ENCODE measurements around the gene ACKR1.

The ACKR1 gene

GRCh38 chr1:159222075-159222865 lies 17.6 kb downstream of the ACKR1 start:
- no peak for DNase-seq (ENCODE audit: low spot score)

GRCh38 chr1:159223004-159223403 lies 18.3 kb downstream of the ACKR1 start:
- no peak for DNase-seq (ENCODE audit: low spot score)

- DNase-seq (ENCODE audit: low spot score) = no peak
Measured at GRCh38 chr1:159228554-159228953, 23.9 kb downstream of the ACKR1 start.

GRCh38 chr1:159229260-159229885 lies 24.7 kb downstream of the ACKR1 start:
- no peak for DNase-seq (ENCODE audit: low spot score)

GRCh38 chr1:159229896-159230295 lies 25.2 kb downstream of the ACKR1 start:
- DNase-seq (ENCODE audit: low spot score) = no peak

GRCh38 chr1:159239551-159240220 lies 35.0 kb downstream of the ACKR1 start:
- DNase-seq (ENCODE audit: low spot score) = no peak

- no peak for DNase-seq (ENCODE audit: low spot score)
Measured at GRCh38 chr1:159247266-159247665, 42.6 kb downstream of the ACKR1 start.

- DNase-seq (ENCODE audit: low spot score) = no peak
Measured at GRCh38 chr1:159248311-159248710, 43.6 kb downstream of the ACKR1 start.

- no peak for DNase-seq (ENCODE audit: low spot score)
Measured at GRCh38 chr1:159250638-159251216, 46.1 kb downstream of the ACKR1 start.
